Effector memory CD4-positive, alpha-beta T cell (primary cell): ENCODE data around the gene NAT16.
"Not testable (repeated sequence)": the region's sequence is repeated elsewhere in the genome, so short reads cannot be mapped to it uniquely, and the experiment has no call there.

ENCODE experiments used
- DNase-seq, 3 donors: peaks; one replicate each; pipeline ENCODE4 v3.0.0-alpha.2; 2020
- H3K27ac ChIP-seq: 2 replicates; pipeline ENCODE4 v1.7.0; 2013; ENCODE audit warnings: mild to moderate bottlenecking, low read length, moderate library complexity; ENCODE audit not compliant: insufficient read depth, poor library complexity, severe bottlenecking
- H3K27me3 ChIP-seq: replicated peaks from 2 replicates; pipeline ENCODE4 v1.7.0; 2013; ENCODE audit warnings: mild to moderate bottlenecking, low read length; ENCODE audit not compliant: insufficient read depth, control insufficient read depth, poor library complexity, severe bottlenecking
- H3K36me3 ChIP-seq: 2 replicates; pipeline ENCODE4 v1.7.0; 2013; ENCODE audit warnings: mild to moderate bottlenecking, low read length, moderate library complexity; ENCODE audit not compliant: control insufficient read depth, insufficient read depth
- H3K4me1 ChIP-seq: 2 replicates; pipeline ENCODE4 v1.7.0; 2013; ENCODE audit warnings: low read length, mild to moderate bottlenecking; ENCODE audit not compliant: control insufficient read depth, insufficient read depth, poor library complexity, severe bottlenecking
- H3K4me3 ChIP-seq: 2 replicates; pipeline ENCODE4 v1.7.0; 2013; ENCODE audit warnings: low read length, low read depth, mild to moderate bottlenecking; ENCODE audit not compliant: insufficient read depth, poor library complexity, severe bottlenecking
- H3K9me3 ChIP-seq: 2 replicates; pipeline ENCODE4 v1.7.0; 2013; ENCODE audit warnings: mild to moderate bottlenecking, low read length, moderate library complexity; ENCODE audit not compliant: control insufficient read depth

NAT16 gene

DNA sequence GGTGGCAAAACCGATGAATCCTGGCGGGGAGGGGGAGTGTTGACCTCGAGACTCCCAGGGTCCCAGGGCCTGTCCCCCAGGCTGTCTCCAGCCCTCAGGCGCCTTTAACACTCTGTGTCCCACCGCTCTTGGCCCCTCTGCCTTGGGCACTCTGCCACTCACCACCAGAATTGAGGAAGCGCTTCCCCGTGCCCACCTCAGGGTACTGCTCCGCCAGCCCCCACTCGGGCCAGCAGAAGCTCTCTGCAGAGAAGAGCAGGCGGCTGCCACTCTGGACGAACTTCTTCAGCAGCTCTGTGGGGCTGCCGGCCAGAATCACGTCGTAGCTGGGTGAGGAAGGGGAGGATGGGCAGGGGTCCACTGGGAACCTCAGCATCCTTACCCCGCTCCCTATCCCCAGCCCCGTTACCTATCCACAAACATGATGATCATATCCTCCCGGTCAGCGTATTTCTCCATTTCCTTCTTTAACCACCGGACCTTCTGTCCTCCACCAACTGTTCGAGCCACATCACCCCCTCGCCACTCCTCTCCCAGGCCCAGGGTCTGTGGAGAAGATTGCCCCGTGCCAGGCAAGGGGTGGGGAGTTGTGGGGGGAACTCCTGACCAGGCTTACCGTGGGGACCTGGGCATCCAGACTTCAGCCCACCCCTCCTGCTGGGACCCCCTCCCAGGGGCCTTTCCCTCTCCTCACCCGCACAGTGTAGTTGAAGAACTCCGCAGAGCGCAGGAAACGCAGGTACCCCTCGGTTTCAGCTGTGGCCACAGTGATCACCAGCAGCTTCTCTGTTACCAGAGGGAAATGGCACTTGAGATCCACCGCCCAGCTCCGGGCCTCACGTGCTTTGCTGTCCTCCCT lies 36.1 kb upstream of the NAT16 start:
- H3K27me3 ChIP-seq, result no peaks in the 10 kb centered on the region
- H3K4me3 ChIP-seq, result peak overlapping the region; percentile 80
- DNase-seq, result no peak
- no peaks in the 10 kb centered on the region for H3K9me3 ChIP-seq
- H3K36me3 ChIP-seq, result peaks cover 11% of the 10 kb centered on the region
- no peak overlapping the region for H3K27ac ChIP-seq
- H3K4me1 ChIP-seq, result peaks cover 23% of the 10 kb centered on the region

- H3K9me3 ChIP-seq, result no peaks in the 10 kb centered on the region
- no peak overlapping the region for H3K27ac ChIP-seq
- H3K4me1 ChIP-seq, result peaks cover 8% of the 10 kb centered on the region
- H3K4me3 ChIP-seq, result no peak overlapping the region
- no peak for DNase-seq
- no peaks in the 10 kb centered on the region for H3K27me3 ChIP-seq
- peaks cover 19% of the 10 kb centered on the region for H3K36me3 ChIP-seq
Measured at GRCh38 chr7:101212014-101212413, 31.9 kb upstream of the NAT16 start.

DNA sequence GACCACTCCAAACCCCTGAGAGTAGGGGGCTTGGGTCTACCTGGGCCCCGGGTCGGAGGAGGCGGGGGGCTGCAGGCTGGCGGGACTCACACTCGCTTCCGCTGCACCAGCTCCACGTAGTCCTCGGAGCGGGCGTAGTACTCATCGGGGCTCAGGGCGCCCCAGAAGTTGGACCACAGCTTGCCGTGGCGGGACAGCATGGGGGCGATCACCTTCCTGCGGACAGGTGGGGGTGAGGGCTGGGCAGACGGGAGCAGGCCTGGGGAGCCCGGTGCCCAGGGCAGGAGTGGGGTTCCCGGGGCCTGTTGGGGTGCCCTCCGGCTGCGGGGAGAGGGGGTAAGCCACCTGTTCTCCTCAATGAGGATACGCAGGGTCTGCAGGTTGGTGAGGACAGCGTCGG lies 31.4 kb upstream of the NAT16 start:
- Histone ChIP-seq H3K27ac (no peak overlapping the region), H3K36me3 (peaks cover 21% of the 10 kb centered on the region), H3K4me3 (no peak overlapping the region), H3K27me3 (no peaks in the 10 kb centered on the region), H3K4me1 (peaks cover 3% of the 10 kb centered on the region), H3K9me3 (no peaks in the 10 kb centered on the region)
- no peak for DNase-seq

DNA sequence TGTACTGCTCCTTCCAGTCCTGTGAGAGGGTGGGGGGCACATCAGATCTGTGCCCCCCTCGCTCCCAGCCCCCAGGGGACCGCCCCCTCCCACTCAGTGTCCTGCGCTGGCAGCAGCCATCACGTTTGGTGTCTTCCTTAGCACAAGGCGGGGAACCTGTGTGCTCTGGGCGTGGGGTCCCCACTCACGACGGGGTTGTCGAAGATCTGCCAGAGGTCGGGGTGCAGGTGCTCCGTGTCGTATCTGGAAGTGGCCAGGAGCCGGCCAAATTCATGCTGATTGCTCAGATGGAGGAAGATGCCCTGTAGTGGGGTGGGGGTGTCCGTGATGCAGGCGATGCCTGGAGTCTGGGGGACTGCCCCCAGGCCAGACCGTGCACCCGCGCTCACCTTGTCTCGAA lies 30.1 kb upstream of the NAT16 start:
- no peaks in the 10 kb centered on the region for H3K4me1 ChIP-seq
- H3K27ac ChIP-seq, result no peak overlapping the region
- peaks cover 25% of the 10 kb centered on the region for H3K36me3 ChIP-seq
- H3K4me3 ChIP-seq, result no peak overlapping the region
- no peaks in the 10 kb centered on the region for H3K27me3 ChIP-seq
- DNase-seq, result no peak
- no peaks in the 10 kb centered on the region for H3K9me3 ChIP-seq

DNA sequence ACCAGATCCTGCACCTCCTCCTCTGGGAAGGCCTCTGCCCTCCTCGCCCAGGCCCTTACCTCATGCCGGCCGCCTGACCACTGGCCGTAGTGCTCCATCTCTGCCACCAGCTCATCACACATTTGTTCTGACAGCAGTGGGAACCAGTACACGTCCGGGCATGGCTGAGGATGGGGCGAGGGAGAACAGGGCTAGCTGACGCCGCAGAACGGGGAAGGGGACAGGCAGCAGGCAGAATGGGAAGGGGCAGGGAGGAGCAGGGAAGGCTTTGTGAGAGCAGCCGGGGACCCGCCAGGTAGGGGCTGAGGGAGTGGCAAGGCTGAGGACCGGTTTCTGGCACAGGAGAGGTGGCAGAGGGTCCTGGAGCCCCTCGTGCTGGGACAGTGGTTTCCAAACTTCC lies 28.7 kb upstream of the NAT16 start:
- Histone ChIP-seq H3K27ac (no peak overlapping the region), H3K36me3 (peaks cover 25% of the 10 kb centered on the region), H3K4me3 (no peak overlapping the region), H3K27me3 (no peaks in the 10 kb centered on the region), H3K9me3 (no peaks in the 10 kb centered on the region), H3K4me1 (no peaks in the 10 kb centered on the region)
- DNase-seq, result no peak

DNA sequence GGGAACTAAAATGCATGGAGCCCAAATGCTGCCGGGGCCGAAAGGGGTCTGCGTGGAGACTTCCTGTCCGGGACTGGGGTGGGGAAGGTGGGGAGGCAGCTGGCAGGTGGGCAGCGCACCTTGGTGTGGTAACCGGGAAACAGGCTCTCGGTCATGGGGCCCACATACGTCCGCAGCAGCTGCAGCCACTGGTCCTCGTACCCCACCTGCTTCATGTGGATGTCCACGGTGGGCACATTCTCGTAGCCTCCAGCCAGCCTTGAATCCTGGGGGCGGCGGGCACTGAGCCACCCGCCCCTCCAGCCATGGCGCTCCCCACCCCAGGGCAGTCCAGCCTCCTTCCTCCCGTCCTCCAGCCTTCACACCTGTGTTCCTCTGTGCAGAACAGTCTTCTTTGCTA lies 27.4 kb upstream of the NAT16 start:
- no peaks in the 10 kb centered on the region for H3K4me1 ChIP-seq
- no peak overlapping the region for H3K4me3 ChIP-seq
- H3K36me3 ChIP-seq, result peaks cover 22% of the 10 kb centered on the region
- DNase-seq, result no peak
- H3K27me3 ChIP-seq, result peaks cover 3% of the 10 kb centered on the region
- no peaks in the 10 kb centered on the region for H3K9me3 ChIP-seq
- H3K27ac ChIP-seq, result no peak overlapping the region

DNA sequence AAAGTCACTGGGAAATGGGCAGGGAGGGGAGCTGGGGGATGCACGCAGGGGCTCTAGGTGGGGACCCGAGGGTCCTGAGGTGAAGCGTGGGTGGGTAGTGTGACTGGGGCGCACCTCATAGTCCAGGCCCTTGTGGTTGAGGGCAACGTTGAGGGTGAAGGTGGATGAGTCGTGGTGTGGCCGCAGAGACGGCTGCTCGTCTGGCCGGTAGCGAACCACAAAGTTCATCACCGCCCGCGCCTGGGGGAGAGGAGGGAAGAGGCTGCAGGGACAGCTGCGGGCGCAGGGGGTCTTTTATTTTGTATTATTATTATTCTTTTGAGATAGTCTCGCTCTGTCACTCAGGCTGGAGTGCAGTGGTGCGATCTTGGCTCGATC lies 26.6 kb upstream of the NAT16 start:
- H3K4me1 ChIP-seq, result peaks cover 4% of the 10 kb centered on the region
- H3K27ac ChIP-seq, result no peak overlapping the region
- H3K4me3 ChIP-seq, result no peak overlapping the region
- peaks cover 7% of the 10 kb centered on the region for H3K27me3 ChIP-seq
- no peak for DNase-seq
- no peaks in the 10 kb centered on the region for H3K9me3 ChIP-seq
- H3K36me3 ChIP-seq, result peaks cover 18% of the 10 kb centered on the region

DNA sequence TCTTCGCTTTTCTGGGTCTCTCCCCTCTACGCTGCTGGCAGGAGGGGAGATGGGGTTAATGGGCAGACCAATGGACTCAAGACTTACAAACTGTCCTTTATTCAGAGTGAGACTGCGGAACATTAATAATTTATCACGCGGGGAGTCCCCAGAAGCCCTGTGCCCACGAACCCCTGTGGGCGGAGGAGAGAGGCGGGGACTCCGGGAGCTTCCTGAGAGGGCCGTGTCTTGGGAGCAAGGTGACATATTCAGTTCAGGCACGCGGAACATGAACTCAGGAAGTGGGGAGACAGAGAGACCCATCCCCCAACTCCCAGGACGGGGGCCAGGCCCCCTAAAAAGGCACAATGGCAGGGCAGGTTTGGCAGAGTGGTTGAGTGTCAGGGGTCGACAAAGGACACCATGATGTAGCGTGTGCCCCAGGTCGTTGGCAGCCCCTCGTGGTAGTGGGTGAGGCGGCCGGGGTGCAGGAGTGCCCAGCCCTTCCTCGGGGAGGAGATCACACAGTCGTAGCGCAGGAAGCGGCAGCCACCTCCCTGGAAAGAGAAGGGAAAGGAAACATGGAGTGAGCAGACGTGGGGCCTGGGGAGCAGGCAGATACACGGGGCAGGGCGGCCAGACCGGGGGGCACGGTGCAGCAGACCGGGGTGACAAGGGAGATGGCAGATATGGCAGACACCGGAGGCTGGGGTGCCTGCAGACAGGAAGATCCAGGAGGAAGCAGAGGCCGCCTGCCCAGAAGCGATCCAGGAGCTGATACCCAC lies 26.0 kb upstream of the NAT16 start:
- DNase-seq, result no peak
- H3K27ac ChIP-seq, result no peak overlapping the region
- H3K4me3 ChIP-seq, result no peak overlapping the region
- H3K27me3 ChIP-seq, result peaks cover 11% of the 10 kb centered on the region
- no peaks in the 10 kb centered on the region for H3K9me3 ChIP-seq
- H3K36me3 ChIP-seq, result peaks cover 13% of the 10 kb centered on the region
- peaks cover 5% of the 10 kb centered on the region for H3K4me1 ChIP-seq

DNA sequence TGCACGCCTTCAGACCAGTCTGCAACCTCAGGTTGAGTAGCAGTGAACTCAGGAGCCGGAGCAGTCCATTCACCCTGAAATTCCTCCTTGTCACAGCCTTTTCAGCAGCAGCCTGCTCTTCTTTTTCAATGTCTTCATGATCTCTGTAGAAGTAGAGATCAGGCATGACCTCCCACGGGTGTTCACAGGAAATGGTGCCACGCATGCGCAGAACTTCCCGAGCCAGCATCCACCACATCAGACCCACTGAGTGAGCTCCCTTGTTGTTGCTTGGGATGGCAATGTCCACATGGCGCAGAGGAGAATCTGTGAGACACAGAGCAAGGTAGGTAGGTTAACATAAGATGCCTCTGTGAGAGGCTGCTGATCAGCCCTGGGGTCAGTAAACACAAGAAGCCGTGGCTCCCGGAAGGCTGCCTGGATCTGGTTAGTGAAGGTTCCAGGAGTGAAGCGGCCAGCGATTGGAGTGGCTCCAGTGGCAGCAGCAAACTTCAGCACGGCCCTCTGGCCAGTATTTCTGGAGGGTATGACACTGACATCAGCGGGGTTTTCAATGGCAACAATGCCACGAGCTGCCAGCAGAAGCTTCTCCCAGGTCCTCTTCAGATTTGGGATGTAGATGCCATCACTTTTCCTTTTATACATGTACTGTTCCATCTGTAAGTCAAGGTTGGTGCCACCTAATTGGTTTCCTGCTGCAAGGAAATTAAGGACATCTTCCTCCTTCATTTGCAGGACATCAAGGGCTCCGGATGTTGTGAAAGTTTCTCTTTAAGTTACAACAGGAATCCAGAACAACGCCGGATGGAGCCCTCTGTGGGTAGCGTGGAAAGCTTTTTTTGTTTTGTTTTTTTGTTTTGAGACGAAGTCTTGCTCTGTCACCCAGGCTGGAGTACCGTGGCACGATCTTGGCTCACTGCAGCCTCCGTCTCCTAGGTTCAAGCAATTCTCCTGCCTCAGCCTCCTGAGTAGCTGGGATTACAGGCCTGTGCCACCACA lies 23.9 kb upstream of the NAT16 start:
- peaks cover 11% of the 10 kb centered on the region for H3K36me3 ChIP-seq
- peak overlapping the region; percentile 32 for H3K4me3 ChIP-seq
- H3K4me1 ChIP-seq, H3K9me3 ChIP-seq, H3K27ac ChIP-seq: not testable (repeated sequence)
- H3K27me3 ChIP-seq, result peaks cover 23% of the 10 kb centered on the region
- peak in 1 of 3 donors; percentile 18 for DNase-seq
